ENCODE data around the gene IMPG1. TPM values are rescaled to one million over a fixed set of nuclear protein-coding genes. Genes with fewer than 3 reads are reported as not detected.

The IMPG1 gene
- total RNA-seq, 1 experiment from 2014 or later, result not detected

DNA sequence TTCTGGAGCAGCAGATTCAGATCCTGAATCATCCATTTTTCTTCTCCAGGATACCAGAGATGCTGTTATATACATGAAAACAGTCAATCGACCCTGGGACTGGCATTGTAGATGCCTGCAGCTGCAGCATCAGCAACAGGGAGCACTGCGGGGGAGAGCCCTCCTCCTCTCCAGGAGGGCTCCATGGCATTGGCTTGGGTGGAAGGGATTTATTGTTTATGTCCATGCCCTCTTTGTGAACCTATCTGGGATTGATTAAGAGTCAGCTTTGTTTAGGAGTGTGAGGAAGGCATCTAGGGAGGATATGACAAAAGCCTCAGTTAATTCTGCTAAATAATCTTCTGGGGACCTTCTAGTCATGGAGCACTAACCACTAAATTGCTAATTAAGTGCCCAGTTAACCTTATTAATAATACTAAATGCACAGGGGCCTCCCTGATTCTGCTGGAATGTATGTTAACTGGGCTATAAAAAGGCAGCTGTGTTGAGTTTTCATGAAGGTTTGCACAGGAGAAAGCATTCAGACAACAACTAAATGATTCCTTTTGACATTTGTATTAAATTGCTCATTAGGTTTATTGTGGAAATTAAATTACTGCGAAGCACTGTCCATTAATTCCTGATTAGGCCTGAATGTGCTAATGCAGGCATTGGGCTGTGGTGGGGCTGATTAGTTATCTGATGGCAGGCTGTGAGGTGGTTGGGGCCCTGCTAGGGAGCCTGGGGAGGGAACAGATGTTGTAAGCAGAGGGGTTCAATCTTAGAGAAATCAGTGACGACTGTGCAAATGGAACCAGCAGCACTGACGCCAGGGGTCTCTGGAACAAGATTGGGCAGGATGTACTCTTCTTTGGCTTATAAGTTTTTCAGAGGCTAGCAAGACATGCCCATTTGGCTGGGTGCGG lies 57.6 kb downstream of the IMPG1 start:
- H2AK5ac ChIP-seq (ENCODE audit: insufficient read length, low read length), result no peak overlapping the region
- Mint-ChIP-seq H3K27ac (no peak overlapping the region; a peak in 1 of 7 replicates), H3K9me3 (peaks cover 2 to 7% of the 10 kb centered on the region in 2 experiments; a peak in 4 of 5 replicates), H3K4me3 (no peak overlapping the region), H3K4me1 (peaks cover 4 to 8% of the 10 kb centered on the region in 2 experiments; a peak in 3 of 4 replicates), H3K27me3 (ENCODE audit: low read depth) (no peaks in the 10 kb centered on the region; the same call in 1 of the 2 replicates), H3K36me3 (ENCODE audit: insufficient read depth in 1 of 3, low read depth in 3 of 3) (peaks cover 0 to 3% (median 2%) of the 10 kb centered on the region in 3 experiments; a peak in 3 of 7 replicates)
- H3K79me1 ChIP-seq (ENCODE audit: insufficient read depth, low read depth, low read length, poor library complexity, severe bottlenecking), result no peaks in the 10 kb centered on the region
- H3K9me3 ChIP-seq (ENCODE audit: control insufficient read depth, low read depth, low read length), result no peaks in the 10 kb centered on the region
- H2BK15ac ChIP-seq (ENCODE audit: low read depth, low read length), result no peak overlapping the region
- H2BK120ac ChIP-seq (ENCODE audit: low read depth, low read length, poor library complexity, severe bottlenecking), result no peak overlapping the region
- no CpG with 5 or more reads among the region's 6 CpGs for WGBS (ENCODE audit: extremely low coverage, insufficient read length, low lambda C conversion rate)
- H3K4me1 ChIP-seq (ENCODE audit: insufficient read depth, low read length), result no peaks in the 10 kb centered on the region
- H3K18ac ChIP-seq (ENCODE audit: insufficient read length, low read depth, low read length), result no peak overlapping the region
- no peak overlapping the region for H2BK12ac ChIP-seq (ENCODE audit: insufficient read length, low read depth, low read length)
- H3K56ac ChIP-seq (ENCODE audit: insufficient read length, low read depth, low read length), result no peak overlapping the region
- no peak overlapping the region for H3K4me2 ChIP-seq (ENCODE audit: insufficient read depth, insufficient read length, low read length)
- no peaks in the 10 kb centered on the region for H3K27me3 ChIP-seq (ENCODE audit: insufficient read depth, low read length)
- H3K23ac ChIP-seq (ENCODE audit: insufficient read length, low read depth, low read length), result no peak overlapping the region
- no peak overlapping the region for H3K4ac ChIP-seq (ENCODE audit: low read depth, low read length)
- H3K27ac ChIP-seq (ENCODE audit: insufficient read length, low read depth, low read length), result no peak overlapping the region
- H4K20me1 ChIP-seq (ENCODE audit: control insufficient read depth, insufficient read depth, insufficient read length), result no peaks in the 10 kb centered on the region
- no peaks in the 10 kb centered on the region for H3K79me2 ChIP-seq (ENCODE audit: insufficient read depth, low read length)
- no peak overlapping the region for H4K91ac ChIP-seq (ENCODE audit: insufficient read length, low read depth, low read length)
- no peak overlapping the region for H3T11ph ChIP-seq (ENCODE audit: low read length)
- no peaks in the 10 kb centered on the region for H3K23me2 ChIP-seq (ENCODE audit: insufficient read length, low read depth, low read length, poor library complexity, severe bottlenecking)
- no peak overlapping the region for H3K9ac ChIP-seq (ENCODE audit: extremely low read depth, insufficient read length, low read length)
- H2BK20ac ChIP-seq (ENCODE audit: low read depth, low read length, poor library complexity, severe bottlenecking), result no peak overlapping the region
- no peak overlapping the region for H4K8ac ChIP-seq (replicated peaks; ENCODE audit: insufficient read length, low read depth, low read length)
- no peak overlapping the region for H4K5ac ChIP-seq (ENCODE audit: insufficient read length, low read depth, low read length)
- no peak overlapping the region for H2BK5ac ChIP-seq (ENCODE audit: insufficient read length, low read length)
- DNase-seq, result no peak
- no peak overlapping the region for H3K14ac ChIP-seq (ENCODE audit: insufficient read depth, low read length)
- TF ChIP-seq, protein P1, sequence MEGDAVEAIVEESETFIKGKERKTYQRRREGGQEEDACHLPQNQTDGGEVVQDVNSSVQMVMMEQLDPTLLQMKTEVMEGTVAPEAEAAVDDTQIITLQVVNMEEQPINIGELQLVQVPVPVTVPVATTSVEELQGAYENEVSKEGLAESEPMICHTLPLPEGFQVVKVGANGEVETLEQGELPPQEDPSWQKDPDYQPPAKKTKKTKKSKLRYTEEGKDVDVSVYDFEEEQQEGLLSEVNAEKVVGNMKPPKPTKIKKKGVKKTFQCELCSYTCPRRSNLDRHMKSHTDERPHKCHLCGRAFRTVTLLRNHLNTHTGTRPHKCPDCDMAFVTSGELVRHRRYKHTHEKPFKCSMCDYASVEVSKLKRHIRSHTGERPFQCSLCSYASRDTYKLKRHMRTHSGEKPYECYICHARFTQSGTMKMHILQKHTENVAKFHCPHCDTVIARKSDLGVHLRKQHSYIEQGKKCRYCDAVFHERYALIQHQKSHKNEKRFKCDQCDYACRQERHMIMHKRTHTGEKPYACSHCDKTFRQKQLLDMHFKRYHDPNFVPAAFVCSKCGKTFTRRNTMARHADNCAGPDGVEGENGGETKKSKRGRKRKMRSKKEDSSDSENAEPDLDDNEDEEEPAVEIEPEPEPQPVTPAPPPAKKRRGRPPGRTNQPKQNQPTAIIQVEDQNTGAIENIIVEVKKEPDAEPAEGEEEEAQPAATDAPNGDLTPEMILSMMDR (conservative IDR thresholded peaks at IDR 0.05), result no peak
- H2AFZ ChIP-seq (ENCODE audit: low read length), result no peak overlapping the region
